Fibroblast of lung (primary cell): ENCODE results near the gene HRH3. TPM values are rescaled to one million over a fixed set of nuclear protein-coding genes. Genes with fewer than 3 reads are reported as not detected.

Experiments used
- DNase-seq, 2 donors: peaks; one replicate each; pipeline versions ENCODE4 v3.0.0 to v3.0.0-alpha.2; 2010; ENCODE audit warnings: low read depth in 2 of 2
- H2AFZ ChIP-seq: 2 replicates; pipeline ENCODE4 v1.5.1; 2012; ENCODE audit warnings: low read length, control low read depth, inconsistent platforms
- H3K27ac ChIP-seq: 2 replicates; pipeline ENCODE4 v1.5.1; 2011; ENCODE audit warnings: low read length, control low read depth; ENCODE audit not compliant: insufficient read depth
- H3K27me3 ChIP-seq: 2 replicates; pipeline ENCODE4 v1.5.1; 2011; ENCODE audit warnings: mild to moderate bottlenecking, low read length; ENCODE audit not compliant: control insufficient read depth, insufficient read depth
- H3K36me3 ChIP-seq: 2 replicates; pipeline ENCODE4 v1.5.1; 2011; ENCODE audit warnings: low read length; ENCODE audit not compliant: control insufficient read depth, insufficient read depth
- H3K4me1 ChIP-seq: 2 replicates; pipeline ENCODE4 v1.5.1; 2011; ENCODE audit warnings: low read length; ENCODE audit not compliant: control insufficient read depth, insufficient read depth; ENCODE audit errors: extremely low read depth
- H3K4me2 ChIP-seq: 2 replicates; pipeline ENCODE4 v1.5.1; 2011; ENCODE audit warnings: low read length, control low read depth; ENCODE audit not compliant: insufficient read depth; ENCODE audit errors: extremely low read depth
- H3K4me3 ChIP-seq, 4 experiments: fragments of 200-600 bp in 1 of 4; sonication (generic) in 1 of 4; replicated peaks in 1 of 4; 2 replicates each; pipeline ENCODE4 v1.5.1; 2011 to 2016; ENCODE audit warnings: low read length in 4 of 4, low read depth in 3 of 4, mild to moderate bottlenecking in 3 of 4, control low read depth in 2 of 4, inconsistent platforms in 1 of 4, mixed read lengths in 1 of 4; ENCODE audit not compliant: insufficient read depth in 1 of 4; ENCODE audit errors: control extremely low read depth in 1 of 4
- H3K79me2 ChIP-seq: 2 replicates; pipeline ENCODE4 v1.5.1; 2012; ENCODE audit warnings: mild to moderate bottlenecking, low read length, inconsistent platforms; ENCODE audit not compliant: control insufficient read depth, insufficient read depth
- H3K9ac ChIP-seq: 2 replicates; pipeline ENCODE4 v1.5.1; 2011; ENCODE audit warnings: mild to moderate bottlenecking, low read length, control low read depth; ENCODE audit not compliant: insufficient read depth
- H3K9me3 ChIP-seq: 2 replicates; pipeline ENCODE4 v1.5.1; 2012; ENCODE audit warnings: low read depth, low read length; ENCODE audit not compliant: control insufficient read depth, insufficient read depth
- H4K20me1 ChIP-seq: 2 replicates; pipeline ENCODE4 v1.5.1; 2011; ENCODE audit warnings: low read length; ENCODE audit not compliant: control insufficient read depth, insufficient read depth; ENCODE audit errors: extremely low read depth
- CTCF ChIP-seq, 2 donors: IDR thresholded peaks in 1 of 2; conservative IDR thresholded peaks in 1 of 2; 1 replicate in 1 of 2; 2 replicates in 1 of 2; pipeline ENCODE4 v1.5.1; 2011 to 2012; ENCODE audit warnings: low read length in 2 of 2, control low read depth in 1 of 2, inconsistent platforms in 1 of 2, low read depth in 1 of 2, mild to moderate bottlenecking in 1 of 2
- EZH2 ChIP-seq: IDR thresholded peaks from 2 replicates; pipeline ENCODE4 v1.5.1; 2012; ENCODE audit warnings: low read length, control low read depth, mild to moderate bottlenecking; ENCODE audit errors: missing control alignments
- polyA plus RNA-seq, 2 donors: library from polyadenylated mRNA; depleted of rRNA in 1 of 2; stranded (reverse) in 1 of 2; unstranded in 1 of 2; fragments of >200 nt; gene quantifications; 2 replicates each; pipeline ENCODE4 v1.2.1, GENCODE V29; 2011 to 2012; ENCODE audit warnings: missing spikeins in 1 of 2
- total RNA-seq: library from RNA; depleted of rRNA; stranded (reverse); fragments of >200 nt; gene quantifications from 2 replicates; pipeline ENCODE4 v1.2.1, GENCODE V29; 2014

HRH3 gene
- total and polyA plus RNA-seq, 2 donors (not counting 1 experiment from before 2014, with no cell fraction given) = not detected

GRCh38 chr20:62175711-62176110 lies 44.4 kb downstream of the HRH3 start:
- Histone ChIP-seq H3K4me3 (no peak overlapping the region), H3K36me3 (peaks cover 5% of the 10 kb centered on the region), H3K4me1 (no peaks in the 10 kb centered on the region), H4K20me1 (no peaks in the 10 kb centered on the region), H2AFZ (no peak overlapping the region), H3K9ac (no peak overlapping the region), H3K27ac (no peak overlapping the region), H3K4me2 (no peak overlapping the region), H3K27me3 (no peaks in the 10 kb centered on the region), H3K79me2 (no peaks in the 10 kb centered on the region), H3K9me3 (no peaks in the 10 kb centered on the region)
- TF ChIP-seq EZH2 (no peak), CTCF (conservative IDR thresholded peaks at IDR 0.05 in 1 of 2, IDR thresholded peaks at IDR 0.05 in 1 of 2; ENCODE audit: low read depth in 1 of 2, low read length in 2 of 2) (no peak)
- no peak for DNase-seq

GRCh38 chr20:62174870-62175624 lies 45.0 kb downstream of the HRH3 start:
- H3K9ac ChIP-seq = no peak overlapping the region
- H3K4me2 ChIP-seq = no peak overlapping the region
- H3K4me3 ChIP-seq = no peak overlapping the region
- no peaks in the 10 kb centered on the region for H3K4me1 ChIP-seq
- H3K36me3 ChIP-seq = peaks cover 5% of the 10 kb centered on the region
- H3K27me3 ChIP-seq = no peaks in the 10 kb centered on the region
- H3K9me3 ChIP-seq = no peaks in the 10 kb centered on the region
- no peak for DNase-seq
- TF ChIP-seq EZH2 (no peak), CTCF (conservative IDR thresholded peaks at IDR 0.05 in 1 of 2, IDR thresholded peaks at IDR 0.05 in 1 of 2; ENCODE audit: low read depth in 1 of 2, low read length in 2 of 2) (no peak)
- H4K20me1 ChIP-seq = no peaks in the 10 kb centered on the region
- H2AFZ ChIP-seq = no peak overlapping the region
- no peaks in the 10 kb centered on the region for H3K79me2 ChIP-seq
- no peak overlapping the region for H3K27ac ChIP-seq

GRCh38 chr20:62174021-62174804 lies 45.9 kb downstream of the HRH3 start:
- TF ChIP-seq EZH2 (no peak), CTCF (conservative IDR thresholded peaks at IDR 0.05 in 1 of 2, IDR thresholded peaks at IDR 0.05 in 1 of 2; ENCODE audit: low read depth in 1 of 2, low read length in 2 of 2) (no peak)
- no peaks in the 10 kb centered on the region for H3K9me3 ChIP-seq
- H3K36me3 ChIP-seq = peaks cover 5% of the 10 kb centered on the region
- H2AFZ ChIP-seq = no peak overlapping the region
- no peaks in the 10 kb centered on the region for H3K27me3 ChIP-seq
- H3K27ac ChIP-seq = no peak overlapping the region
- DNase-seq = no peak
- H3K4me1 ChIP-seq = no peaks in the 10 kb centered on the region
- no peaks in the 10 kb centered on the region for H4K20me1 ChIP-seq
- H3K79me2 ChIP-seq = no peaks in the 10 kb centered on the region
- no peak overlapping the region for H3K4me3 ChIP-seq
- H3K9ac ChIP-seq = no peak overlapping the region
- H3K4me2 ChIP-seq = no peak overlapping the region
